Right lobe of liver (tissue), 6 donors: ENCODE measurements around the gene MYO3B. TPM values are rescaled to one million over a fixed set of nuclear protein-coding genes. Genes with fewer than 3 reads are reported as not detected.
"Not testable (repeated sequence)": the region's sequence is repeated elsewhere in the genome, so short reads cannot be mapped to it uniquely, and the experiment has no call there.

Experiments used
- ATAC-seq, 4 donors: fragments of 200-7000 bp; cut with Tn5 transposase; one replicate each; pipeline ENCODE4 v1.9.1; 2020; ENCODE audit warnings: mild to moderate bottlenecking in 4 of 4, moderate library complexity in 4 of 4
- DNase-seq, 3 donors: peaks; one replicate each; pipeline ENCODE4 v3.0.0-alpha.2; 2020
- H3K27ac ChIP-seq, 3 donors: fragments of 200-600 bp; one replicate each; pipeline ENCODE4 v1.8.0; 2022
- H3K27me3 ChIP-seq, 2 donors: fragments of 200-600 bp; one replicate each; pipeline ENCODE4 v1.8.0; 2022
- H3K36me3 ChIP-seq, 4 donors: fragments of 200-600 bp; sonication (generic) in 1 of 4; one replicate each; pipeline versions ENCODE4 v1.5.1 to v1.8.0; 2017 to 2022; ENCODE audit warnings: control low read depth in 1 of 4
- H3K4me1 ChIP-seq, 4 donors: fragments of 200-600 bp; sonication (generic) in 1 of 4; one replicate each; pipeline versions ENCODE4 v1.5.1 to v1.8.0; 2017 to 2022; ENCODE audit warnings: control low read depth in 1 of 4
- H3K4me3 ChIP-seq, 3 donors: fragments of 200-600 bp; one replicate each; pipeline ENCODE4 v1.8.0; 2022
- H3K9me3 ChIP-seq, 4 donors: fragments of 200-600 bp; sonication (generic) in 1 of 4; one replicate each; pipeline versions ENCODE4 v1.5.1 to v1.8.0; 2017 to 2022; ENCODE audit warnings: control low read depth in 1 of 4
- CTCF ChIP-seq, 4 donors: fragments of 200-600 bp in 3 of 4; fragments of 450-650 bp in 1 of 4; IDR thresholded peaks; one replicate each; pipeline versions ENCODE4 v1.5.1 to v1.8.0; 2016 to 2022; ENCODE audit warnings: antibody characterized with exemption in 4 of 4, mild to moderate bottlenecking in 2 of 4
- POLR2A ChIP-seq: fragments of 450-650 bp; IDR thresholded peaks from one replicate; pipeline ENCODE4 v1.6.1; 2017; ENCODE audit warnings: antibody characterized with exemption, mild to moderate bottlenecking
- WGBS: methylation state at CpG from one replicate; pipeline ENCODE4 v1.1.6; 2018; ENCODE audit warnings: low coverage, low lambda C conversion rate; ENCODE audit not compliant: insufficient coverage; ENCODE audit errors: missing lambda C conversion rate; 5-methylcytosine and 5-hydroxymethylcytosine counted together
- intact Hi-C, 2 donors: fragments of 100-400 bp; cut with DNase I; formaldehyde crosslinking; loops; one replicate each; pipeline versions ENCODE4 v1.11.2 to v1.14.1; 2022
- total RNA-seq, 6 experiments: library from RNA; depleted of rRNA in 2 of 6; stranded (reverse); fragments of >200 nt in 2 of 6; fragmentation: NEBNext Ultra II Directional in 3 of 6; extraction: Animal tissue kit (Norgen Biotek cat#: 25700) in 3 of 6; gene quantifications; one replicate each; pipeline versions ENCODE4 v1.1.0 to v1.2.4, GENCODE V29; 2016 to 2023
- donor health status: DM: no; HTN: yes; CAD: no.
- donor health status: DM: no; HTN: no; CAD: no.
- donor health status: DM: no; HTN: no; CAD: no.
- donor health status: DM: no; HTN: yes; CAD: no.
- donor health status: DM: no; HTN: yes; CAD: no.

The MYO3B gene
- total RNA-seq, 6 experiments from 2014 or later = 0.18 to 0.25 TPM; not detected in 4

GRCh38 chr2:170598067-170598395 lies 420.1 kb downstream of the MYO3B start:
- DNase-seq (no peak), ATAC-seq (no peak)
- no peak for TF ChIP-seq POLR2A
- no peak for TF ChIP-seq CTCF (IDR thresholded peaks at IDR 0.05)
- intact Hi-C loops = no loop called here
- no peaks in the 10 kb centered on the region for H3K4me1 ChIP-seq
- H3K9me3 ChIP-seq = no peaks in the 10 kb centered on the region
- WGBS = 60% methylated on average over 4 of the region's 4 CpGs
- no peaks in the 10 kb centered on the region for H3K27me3 ChIP-seq
- no peak overlapping the region for H3K4me3 ChIP-seq
- H3K36me3 ChIP-seq = no peaks in the 10 kb centered on the region
- H3K27ac ChIP-seq = no peak overlapping the region

- Histone ChIP-seq H3K36me3 (no peaks in the 10 kb centered on the region), H3K27me3 (no peaks in the 10 kb centered on the region), H3K4me1 (no peaks in the 10 kb centered on the region), H3K9me3 (no peaks in the 10 kb centered on the region), H3K27ac (no peak overlapping the region), H3K4me3 (no peak overlapping the region)
- WGBS = 76% methylated on average over 2 of the region's 2 CpGs
- DNase-seq (no peak), ATAC-seq (no peak)
- intact Hi-C loops = no loop called here
- no peak for TF ChIP-seq CTCF (IDR thresholded peaks at IDR 0.05)
- no peak for TF ChIP-seq POLR2A
These were observed 423.5 kb downstream of the MYO3B start for GRCh38 chr2:170601489-170601888.

GRCh38 chr2:170605862-170606261 lies 427.9 kb downstream of the MYO3B start:
- Histone ChIP-seq H3K36me3 (no peaks in the 10 kb centered on the region), H3K27me3 (no peaks in the 10 kb centered on the region), H3K4me3 (no peak overlapping the region), H3K4me1 (no peaks in the 10 kb centered on the region), H3K9me3 (no peaks in the 10 kb centered on the region), H3K27ac (no peak overlapping the region)
- DNase-seq (no peak), ATAC-seq (no peak)
- intact Hi-C loops = no loop called here
- TF ChIP-seq CTCF (IDR thresholded peaks at IDR 0.05) (no peak), POLR2A (no peak)
- WGBS = 87% methylated on average over 3 of the region's 3 CpGs

GRCh38 chr2:170607171-170607570 lies 429.2 kb downstream of the MYO3B start:
- Histone ChIP-seq H3K27ac (no peak overlapping the region), H3K4me1 (no peaks in the 10 kb centered on the region), H3K4me3 (no peak overlapping the region), H3K36me3 (no peaks in the 10 kb centered on the region), H3K27me3 (no peaks in the 10 kb centered on the region), H3K9me3 (no peaks in the 10 kb centered on the region)
- WGBS = 76% methylated on average over 3 of the region's 3 CpGs
- DNase-seq = no peak
- intact Hi-C loops = no loop called here
- no peak for TF ChIP-seq CTCF (IDR thresholded peaks at IDR 0.05)
- TF ChIP-seq POLR2A = no peak
- ATAC-seq = no peak

GRCh38 chr2:170610615-170611014 lies 432.7 kb downstream of the MYO3B start:
- H3K4me1 ChIP-seq = no peaks in the 10 kb centered on the region
- no peaks in the 10 kb centered on the region for H3K9me3 ChIP-seq
- WGBS = 85% methylated on average over 2 of the region's 2 CpGs
- intact Hi-C loops = no loop called here
- no peak overlapping the region for H3K4me3 ChIP-seq
- ATAC-seq = no peak
- H3K36me3 ChIP-seq = no peaks in the 10 kb centered on the region
- no peak for TF ChIP-seq POLR2A
- TF ChIP-seq CTCF (IDR thresholded peaks at IDR 0.05) = no peak
- H3K27me3 ChIP-seq = no peaks in the 10 kb centered on the region
- DNase-seq = no peak
- no peak overlapping the region for H3K27ac ChIP-seq

- DNase-seq, H3K4me1 ChIP-seq, H3K9me3 ChIP-seq, H3K4me3 ChIP-seq, H3K27me3 ChIP-seq, ATAC-seq, intact Hi-C loops, H3K27ac ChIP-seq, H3K36me3 ChIP-seq: not testable (repeated sequence)
- 33% methylated on average over 1 of the region's 7 CpGs for WGBS
These were observed 441.0 kb downstream of the MYO3B start for GRCh38 chr2:170618948-170619347.

GRCh38 chr2:170635094-170635493 lies 457.1 kb downstream of the MYO3B start:
- DNase-seq, ATAC-seq, H3K9me3 ChIP-seq, H3K4me1 ChIP-seq, H3K4me3 ChIP-seq, intact Hi-C loops, H3K27ac ChIP-seq, H3K36me3 ChIP-seq, H3K27me3 ChIP-seq: not testable (repeated sequence)
- 80% methylated on average over 4 of the region's 4 CpGs for WGBS
